ENCODE results near the gene TRIM24.

The TRIM24 gene

DNA sequence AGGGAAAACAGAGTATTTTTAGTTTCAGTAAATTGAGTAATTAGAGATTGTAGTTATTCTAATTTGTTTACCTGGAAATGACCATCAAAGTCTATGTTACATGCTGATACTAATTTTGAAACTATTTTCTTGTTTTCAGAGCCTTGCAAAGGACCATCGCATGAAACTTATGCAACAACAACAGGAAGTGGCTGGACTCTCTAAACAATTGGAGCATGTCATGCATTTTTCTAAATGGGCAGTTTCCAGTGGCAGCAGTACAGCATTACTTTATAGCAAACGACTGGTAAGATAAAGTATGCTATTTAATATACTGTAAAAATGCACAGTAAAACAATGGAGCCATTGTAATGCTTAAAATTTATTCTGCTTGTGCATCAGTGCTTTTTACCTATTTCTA lies 78.5 kb downstream of the TRIM24 start:
- DNase-seq (ENCODE audit: low read depth in 3 of 3), result no peak

DNA sequence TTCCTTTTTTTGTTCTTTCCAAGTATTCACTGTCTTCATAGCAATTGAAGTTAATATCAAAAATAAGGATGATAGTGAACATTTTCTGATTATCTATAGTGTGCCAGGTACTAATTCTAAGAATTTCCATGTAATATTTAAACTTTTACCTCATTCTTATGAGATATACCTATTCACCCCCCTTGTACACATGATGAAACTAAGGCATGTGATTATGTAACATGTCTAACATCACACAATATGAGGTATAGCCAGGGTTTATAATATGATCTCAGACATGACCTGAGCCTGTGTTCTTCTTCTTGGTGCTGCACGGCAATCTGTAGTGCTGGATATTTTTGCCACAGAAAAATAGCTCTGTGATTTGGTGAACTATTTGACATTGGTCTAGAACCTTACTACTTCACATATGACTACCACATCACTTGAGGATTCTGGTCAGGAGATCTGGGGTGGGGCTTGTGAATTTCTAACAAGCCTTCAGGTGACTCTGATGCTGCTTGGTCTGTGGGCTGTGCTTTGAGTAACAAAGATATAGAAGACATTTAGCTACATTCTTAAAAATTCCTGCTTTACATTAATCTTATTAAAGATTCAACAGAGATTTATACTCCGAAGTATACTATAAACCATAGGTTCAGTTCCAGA lies 79.1 kb downstream of the TRIM24 start:
- DNase-seq (ENCODE audit: low read depth in 3 of 3), result no peak

DNA sequence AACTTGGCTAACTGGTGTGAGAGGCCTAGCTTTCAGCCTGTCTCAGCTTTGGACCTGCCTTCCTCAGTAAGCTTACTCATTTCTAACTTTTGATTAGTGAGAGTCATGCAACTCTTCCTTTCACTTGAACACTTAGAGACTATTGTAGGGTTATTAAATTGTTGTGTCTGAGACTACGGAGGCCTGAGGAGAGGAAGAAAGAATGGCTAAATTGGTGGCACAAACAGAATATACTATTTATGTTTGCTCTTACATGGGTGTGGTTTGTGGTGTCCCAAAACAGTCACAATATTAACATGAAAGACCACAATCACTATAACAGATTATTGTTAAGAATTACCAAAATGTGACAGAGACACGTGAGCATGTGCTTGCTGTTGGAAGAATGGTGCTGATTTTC lies 82.1 kb downstream of the TRIM24 start:
- DNase-seq (ENCODE audit: low read depth in 3 of 3), result no peak

DNA sequence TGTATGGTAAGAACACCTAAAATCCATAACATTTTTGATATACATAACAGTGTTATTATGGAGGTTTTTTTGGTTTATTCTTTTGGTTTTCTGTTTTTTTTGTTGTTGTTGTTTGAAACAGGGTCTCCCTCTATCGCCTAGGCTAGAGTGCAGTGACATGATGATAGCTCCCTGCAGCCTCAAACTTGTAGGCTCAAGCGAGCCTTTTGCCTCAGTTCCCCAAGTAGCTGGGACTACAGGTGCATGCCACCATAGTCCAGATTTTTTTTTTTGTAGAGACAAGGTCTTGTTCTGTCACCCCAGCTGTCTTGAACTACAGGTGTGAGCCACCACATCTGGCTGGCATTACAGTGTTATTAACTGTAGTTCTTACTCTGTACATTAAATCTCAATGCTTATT lies 83.7 kb downstream of the TRIM24 start:
- no peak for DNase-seq (ENCODE audit: low read depth in 3 of 3)

DNA sequence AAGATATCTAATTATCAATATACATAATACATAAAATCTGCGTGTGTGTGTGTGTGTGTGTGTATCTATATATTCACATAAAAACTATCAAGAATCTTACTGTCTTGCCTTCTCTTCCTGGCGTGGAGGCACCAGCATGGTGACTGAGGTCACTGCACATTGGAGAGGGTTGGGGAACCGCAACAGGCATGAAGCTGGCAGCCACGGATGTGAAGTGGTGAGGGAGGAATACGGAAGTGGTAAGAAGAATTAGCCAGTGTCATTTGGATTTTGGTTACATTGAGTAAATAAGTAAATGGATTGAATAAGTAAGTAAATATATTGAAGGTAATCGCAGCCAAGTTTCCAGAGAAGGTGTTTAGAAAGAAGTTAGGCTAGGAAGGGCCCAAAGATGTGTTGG lies 85.1 kb downstream of the TRIM24 start:
- DNase-seq (ENCODE audit: low read depth in 3 of 3), result no peak

DNA sequence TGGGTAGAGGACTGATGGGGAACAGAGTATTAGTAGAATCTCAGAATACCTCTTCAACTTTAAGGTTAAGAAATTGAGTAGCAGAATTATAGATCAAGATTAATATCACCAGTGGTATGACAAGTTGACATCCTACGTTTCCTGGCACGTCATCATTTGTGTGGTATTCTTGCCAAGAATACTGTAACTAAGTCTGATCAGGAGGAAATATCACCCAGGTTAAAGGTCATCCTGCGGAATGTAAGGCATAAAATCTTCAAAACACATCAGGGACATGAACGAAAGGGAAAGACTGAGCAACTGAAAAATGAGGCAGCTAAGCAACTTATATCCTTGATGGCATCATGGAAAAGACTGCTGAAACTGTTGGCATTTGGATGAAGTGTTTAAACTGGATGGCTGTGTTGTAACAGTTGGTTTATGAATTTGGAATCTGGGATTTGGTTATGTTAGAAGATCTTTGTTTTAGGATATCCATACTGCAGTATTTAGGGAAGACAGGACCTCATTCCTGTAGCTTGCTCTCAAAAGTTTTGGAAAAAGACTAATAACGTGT lies 86.1 kb downstream of the TRIM24 start:
- no peak for DNase-seq (ENCODE audit: low read depth in 3 of 3)

DNA sequence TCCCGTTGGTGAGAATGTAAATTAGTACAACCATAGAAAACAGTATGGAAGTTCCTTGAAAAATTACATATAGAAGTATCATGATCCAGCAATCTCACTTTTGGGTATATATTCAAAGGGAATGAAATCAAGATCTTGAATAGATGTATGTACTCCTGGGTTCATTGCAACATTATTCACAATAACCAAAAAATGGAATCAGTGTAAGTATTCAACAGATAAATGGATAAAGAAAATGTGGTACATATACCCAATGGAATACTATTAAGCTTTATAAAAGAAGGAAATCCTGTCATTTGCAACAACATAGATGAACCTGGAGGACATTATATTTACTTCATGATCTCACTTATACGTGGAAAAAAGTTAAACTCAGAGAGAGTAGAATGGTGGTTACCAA lies 86.8 kb downstream of the TRIM24 start:
- DNase-seq (ENCODE audit: low read depth in 3 of 3), result no peak

DNA sequence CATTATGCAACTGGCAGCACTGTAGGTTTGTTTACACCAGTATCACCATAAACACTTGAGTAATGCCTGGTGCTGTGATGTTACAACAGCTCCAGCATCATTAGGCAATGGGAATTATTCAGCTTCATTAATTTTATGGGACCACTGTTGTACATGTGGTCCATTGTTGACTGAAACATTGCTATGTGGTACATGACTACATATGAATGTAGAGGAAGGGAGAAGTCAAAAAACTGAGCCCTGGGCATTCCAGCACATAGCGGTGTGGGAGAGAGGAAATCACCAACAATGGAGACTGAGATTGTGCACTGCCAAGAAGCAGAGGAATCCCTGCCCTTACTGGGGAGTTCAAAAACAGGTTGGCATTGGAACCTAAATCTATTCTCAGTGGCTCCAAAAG lies 89.0 kb downstream of the TRIM24 start:
- no peak for DNase-seq (ENCODE audit: low read depth in 3 of 3)

DNA sequence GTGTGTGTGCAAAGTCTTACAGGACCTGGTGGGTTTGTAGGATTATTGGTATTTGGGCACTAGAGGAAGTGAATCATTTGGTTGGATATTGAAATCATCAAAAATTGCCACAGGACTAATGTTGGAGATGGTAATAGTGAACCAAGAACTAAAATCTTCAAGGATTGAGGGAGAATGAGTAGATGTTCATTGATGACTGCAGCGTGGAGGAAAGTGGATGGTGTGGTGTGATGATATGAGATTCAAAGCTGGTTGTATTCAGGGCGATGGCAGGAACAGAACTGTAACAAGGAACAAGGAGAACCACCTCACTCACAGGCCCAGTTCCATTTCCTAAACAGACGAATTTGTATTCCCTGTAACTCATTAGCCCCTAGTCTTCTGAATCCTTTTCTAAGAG lies 90.3 kb downstream of the TRIM24 start:
- no peak for DNase-seq (ENCODE audit: low read depth in 3 of 3)

DNA sequence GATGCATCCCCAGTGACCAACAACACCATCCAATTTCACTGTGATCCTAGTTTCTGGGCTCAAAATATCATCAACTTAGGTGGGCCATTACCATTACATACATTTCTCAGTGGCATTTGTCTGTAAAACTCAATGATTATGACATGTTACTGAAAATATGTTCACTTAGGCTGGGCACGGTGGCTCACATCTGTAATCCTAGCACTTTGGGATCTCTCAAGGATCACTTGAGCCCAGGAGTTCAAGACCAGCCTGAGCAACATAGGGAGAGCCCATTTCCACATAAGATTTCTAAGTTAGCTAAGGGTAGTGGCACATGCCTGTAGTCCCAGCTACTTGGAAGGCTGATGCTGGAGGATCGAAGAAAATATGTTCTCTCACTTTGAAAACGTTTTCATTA lies 91.0 kb downstream of the TRIM24 start:
- DNase-seq (ENCODE audit: low read depth in 3 of 3), result no peak

DNA sequence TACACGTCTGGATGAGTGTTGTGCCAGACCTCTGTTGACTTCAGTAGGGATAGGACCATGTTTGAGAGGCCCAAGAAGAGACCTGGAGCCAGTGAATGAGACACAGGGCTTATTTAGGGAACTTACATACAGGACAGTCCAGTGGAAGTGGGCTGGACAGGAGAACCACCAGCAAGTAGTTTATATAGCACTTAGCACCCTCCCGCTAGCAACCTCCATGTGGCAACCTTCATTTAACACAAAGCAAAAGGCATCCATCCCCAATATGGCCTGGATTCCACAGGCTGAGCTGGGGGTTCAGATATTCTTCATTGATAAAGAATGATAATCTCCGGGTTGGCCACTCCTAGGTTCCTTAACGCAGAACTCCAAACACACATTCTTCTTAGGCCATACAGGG lies 93.7 kb downstream of the TRIM24 start:
- DNase-seq (ENCODE audit: low read depth in 3 of 3), result no peak

DNA sequence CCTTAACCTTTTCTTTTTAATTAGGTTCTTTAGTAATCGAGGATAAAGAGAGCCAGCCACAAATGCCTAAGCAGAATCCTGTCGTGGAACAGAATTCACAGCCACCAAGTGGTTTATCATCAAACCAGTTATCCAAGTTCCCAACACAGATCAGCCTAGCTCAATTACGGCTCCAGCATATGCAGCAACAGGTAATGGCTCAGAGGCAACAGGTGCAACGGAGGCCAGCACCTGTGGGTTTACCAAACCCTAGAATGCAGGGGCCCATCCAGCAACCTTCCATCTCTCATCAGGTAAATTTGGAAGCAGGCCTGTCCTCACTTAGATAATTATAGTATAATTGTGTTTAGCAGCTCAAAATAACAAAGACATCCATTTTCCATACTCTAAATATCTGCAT lies 94.6 kb downstream of the TRIM24 start:
- no peak for DNase-seq (ENCODE audit: low read depth in 3 of 3)

DNA sequence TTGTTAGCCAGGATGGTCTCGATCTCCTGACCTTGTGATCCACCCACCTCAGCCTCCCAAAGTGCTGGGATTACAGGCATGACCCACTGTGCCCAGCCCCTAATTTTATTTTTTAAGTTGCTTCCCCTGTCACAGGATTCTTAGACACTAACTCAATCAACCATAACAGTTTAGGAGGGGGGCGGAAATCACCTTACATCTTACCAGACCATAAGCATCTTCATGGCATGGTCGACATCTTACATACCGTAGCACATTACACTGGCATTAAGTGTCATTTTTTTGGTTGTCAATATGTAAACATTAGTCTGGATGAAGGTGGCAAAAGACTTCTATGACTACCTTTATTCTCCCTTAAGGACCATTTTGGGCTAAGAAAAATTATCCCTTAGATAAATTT lies 95.6 kb downstream of the TRIM24 start:
- no peak for DNase-seq (ENCODE audit: low read depth in 3 of 3)

DNA sequence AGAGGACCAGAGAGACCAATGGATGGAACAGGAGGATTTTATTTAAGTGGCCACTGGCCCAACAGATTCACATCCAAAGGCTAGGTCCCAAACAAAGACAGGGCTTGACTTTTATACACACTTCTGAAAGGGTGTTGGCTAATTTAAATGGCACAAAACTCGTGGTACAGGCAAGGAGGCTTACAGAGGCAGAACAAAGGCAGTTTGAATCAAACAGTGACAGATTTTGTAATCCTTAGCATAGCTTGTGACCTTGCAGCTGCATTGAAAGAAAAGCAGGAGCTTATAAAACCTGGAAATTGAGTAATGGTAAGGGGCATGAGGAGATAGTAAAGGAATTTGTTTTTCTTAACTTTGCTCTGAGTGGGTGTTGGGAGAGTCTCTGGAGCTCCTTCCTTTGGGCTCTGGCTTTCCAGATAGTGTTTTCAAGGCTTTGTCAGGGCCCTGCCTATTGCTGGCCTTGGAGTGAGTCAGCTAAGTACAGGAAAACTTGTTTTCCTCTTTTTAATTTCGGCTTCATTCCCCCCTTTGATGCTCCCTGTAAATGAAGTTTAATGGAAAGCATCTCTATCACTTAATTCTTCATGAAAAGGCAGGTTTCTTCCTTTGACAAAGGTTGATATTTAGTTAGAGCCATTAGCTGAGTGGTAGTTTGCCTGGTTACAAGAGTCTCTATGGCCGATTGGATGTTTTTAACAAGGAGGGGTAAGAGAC lies 96.9 kb downstream of the TRIM24 start:
- no peak for DNase-seq (ENCODE audit: low read depth in 3 of 3)

DNA sequence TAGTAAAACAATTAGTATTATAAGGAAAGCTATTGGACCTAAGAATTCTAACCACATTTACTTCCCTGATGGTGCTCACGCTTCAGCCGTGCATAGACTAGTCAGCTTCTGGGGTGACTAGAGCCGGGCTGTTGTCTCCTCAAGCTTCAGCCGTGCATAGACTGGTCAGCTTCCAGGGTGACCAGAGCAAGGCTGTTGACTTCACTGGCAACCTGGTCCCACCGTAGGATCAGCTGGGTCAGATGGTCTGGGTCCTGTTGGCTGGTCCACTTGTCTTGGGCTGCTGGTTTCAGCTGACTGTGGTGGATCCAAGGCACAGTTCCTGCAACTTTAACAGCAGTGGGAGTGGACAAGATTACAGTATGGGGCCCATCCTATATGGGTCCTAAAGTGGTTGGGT lies 99.4 kb downstream of the TRIM24 start:
- no peak for DNase-seq (ENCODE audit: low read depth in 3 of 3)

DNA sequence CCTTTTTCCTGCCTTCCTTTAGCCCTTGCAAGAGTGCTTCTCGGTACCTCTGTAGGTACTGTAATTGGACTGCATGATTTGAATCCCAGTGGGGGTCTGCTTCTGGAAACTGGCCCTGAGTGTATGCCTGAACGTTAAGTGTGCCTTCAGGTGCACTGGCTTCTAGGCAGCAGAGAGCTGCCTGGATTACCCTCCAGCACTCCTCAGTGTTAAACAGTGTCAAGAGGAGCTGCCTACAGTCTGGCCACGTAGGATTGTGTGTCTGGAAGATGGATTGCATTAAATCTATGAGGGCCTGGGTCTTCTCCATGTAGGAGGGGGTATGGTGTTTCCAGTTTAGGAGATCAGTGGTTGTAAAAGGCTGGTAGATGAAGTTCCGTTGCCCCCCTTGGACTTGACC lies 103.7 kb downstream of the TRIM24 start:
- no peak for DNase-seq (ENCODE audit: low read depth in 3 of 3)

DNA sequence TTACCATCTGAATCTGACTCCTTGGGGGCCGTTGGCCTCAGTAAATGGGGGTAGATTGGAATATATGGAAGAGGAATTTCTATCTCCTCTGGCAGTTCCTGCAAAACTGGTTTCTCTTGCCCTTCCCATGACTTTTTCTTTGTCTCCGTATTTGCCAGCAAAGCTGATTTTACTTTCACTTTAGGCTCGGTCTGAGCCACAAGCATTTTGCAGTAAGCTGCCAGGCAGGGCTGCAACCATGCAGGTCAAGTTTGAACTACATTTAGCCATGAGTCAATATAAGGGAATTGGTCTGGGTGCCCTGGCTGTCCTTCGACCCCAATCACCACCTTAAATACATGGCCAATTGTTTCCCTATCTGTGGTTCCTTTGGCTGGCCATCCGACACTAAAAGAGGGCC lies 104.3 kb downstream of the TRIM24 start:
- no peak for DNase-seq (ENCODE audit: low read depth in 3 of 3)

DNA sequence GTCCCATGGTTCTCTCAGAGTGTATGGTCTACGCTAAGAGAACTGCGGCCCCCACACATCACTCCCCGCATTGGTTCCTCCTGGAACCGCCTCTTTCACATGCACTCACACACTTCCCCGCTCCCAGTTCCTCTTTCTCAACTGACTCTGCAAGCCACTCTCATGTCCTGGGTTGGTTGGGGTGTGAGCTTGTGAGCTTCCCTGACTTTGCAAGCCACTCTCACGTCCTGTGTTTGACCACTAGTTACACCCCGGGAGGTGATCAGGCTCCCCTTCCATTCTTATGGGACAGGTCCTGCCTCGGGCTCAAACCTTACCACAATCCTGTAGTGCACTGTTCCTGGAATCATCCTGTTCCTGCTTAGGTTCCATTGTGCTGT lies 105.0 kb downstream of the TRIM24 start:
- no peak for DNase-seq (ENCODE audit: low read depth in 3 of 3)

DNA sequence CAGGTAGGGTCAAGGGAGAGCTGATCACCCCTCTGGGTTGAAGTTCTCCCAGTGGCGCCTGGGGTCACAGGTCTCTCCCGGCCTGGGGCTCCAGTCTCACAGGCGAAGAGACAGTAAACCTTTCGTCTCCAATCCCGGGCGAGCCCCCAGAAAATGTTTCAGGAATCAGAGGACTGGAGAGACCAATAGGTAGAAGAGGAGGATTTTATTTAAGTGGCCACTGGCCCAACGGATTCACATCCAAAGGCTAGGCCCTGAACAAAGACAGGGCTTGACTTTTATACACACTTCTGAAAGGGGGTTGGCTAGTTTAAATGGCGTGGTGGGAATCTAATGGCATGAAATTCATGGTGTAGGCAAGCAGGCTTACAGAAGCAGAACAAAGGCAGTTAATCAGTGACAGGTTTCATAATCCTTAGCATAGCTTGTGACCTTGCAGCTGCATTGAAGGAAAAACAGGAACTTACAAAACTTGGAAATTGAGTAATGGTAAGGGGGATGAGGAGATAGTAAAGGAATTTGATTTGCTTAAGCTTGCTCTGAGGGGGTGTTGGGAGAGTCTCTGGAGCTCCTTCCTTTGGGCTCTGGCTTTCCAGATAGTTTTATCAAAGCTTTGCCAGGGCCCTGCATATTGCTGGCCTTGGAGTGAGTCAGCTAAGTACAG lies 105.5 kb downstream of the TRIM24 start:
- no peak for DNase-seq (ENCODE audit: low read depth in 3 of 3)

DNA sequence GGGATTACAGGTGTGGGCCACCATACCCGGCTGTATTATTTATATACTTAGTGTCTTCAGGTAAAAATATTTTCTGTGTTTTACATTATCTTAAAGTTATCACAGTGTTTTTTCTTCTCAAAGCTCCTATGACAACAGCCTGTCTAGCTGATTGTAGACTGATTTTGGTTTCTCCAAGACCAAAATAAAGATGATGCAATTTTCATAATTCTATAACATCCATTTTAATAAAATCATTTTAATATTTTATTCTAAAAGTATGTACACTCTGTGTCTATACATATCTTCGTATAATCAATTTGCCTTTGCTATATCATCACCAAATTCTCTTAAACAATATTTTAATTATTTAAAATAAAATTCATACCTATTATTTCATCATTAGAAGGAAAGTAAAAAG lies 108.6 kb downstream of the TRIM24 start:
- no peak for DNase-seq (ENCODE audit: low read depth in 3 of 3)

DNA sequence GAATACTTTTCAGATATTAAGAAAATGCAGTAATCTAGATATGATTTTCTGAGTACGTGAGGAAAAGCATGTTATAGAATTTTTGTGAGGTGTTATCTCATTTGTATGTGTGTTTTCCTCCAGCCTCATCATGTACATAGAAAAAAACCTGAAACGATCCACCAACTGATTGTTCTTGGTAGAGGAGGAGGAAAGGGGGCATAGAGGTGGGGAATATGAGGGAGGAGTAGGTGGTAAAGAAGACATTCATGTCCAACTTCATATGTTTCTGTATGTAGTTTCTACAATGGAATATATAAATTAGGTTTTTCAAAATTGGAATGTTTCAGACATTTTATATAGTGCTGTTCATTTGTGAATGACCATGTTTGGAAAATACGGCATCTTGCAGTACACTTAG lies 109.4 kb downstream of the TRIM24 start:
- no peak for DNase-seq (ENCODE audit: low read depth in 3 of 3)

DNA sequence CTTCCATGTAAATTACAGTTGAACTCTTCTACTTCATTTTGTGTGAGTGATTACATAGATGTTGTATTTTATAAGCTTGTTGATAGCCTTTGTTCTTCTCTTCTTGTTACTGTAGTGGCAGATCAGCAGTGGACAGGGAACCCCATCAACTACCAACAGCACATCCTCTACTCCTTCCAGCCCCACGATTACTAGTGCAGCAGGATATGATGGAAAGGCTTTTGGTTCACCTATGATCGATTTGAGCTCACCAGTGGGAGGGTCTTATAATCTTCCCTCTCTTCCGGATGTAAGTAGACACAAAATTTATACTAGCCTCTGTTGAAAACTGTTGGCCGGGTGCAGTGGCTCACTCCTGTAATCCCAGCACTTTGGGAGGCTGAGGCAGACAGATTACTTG lies 110.7 kb downstream of the TRIM24 start:
- DNase-seq (ENCODE audit: low read depth in 3 of 3), result no peak

DNA sequence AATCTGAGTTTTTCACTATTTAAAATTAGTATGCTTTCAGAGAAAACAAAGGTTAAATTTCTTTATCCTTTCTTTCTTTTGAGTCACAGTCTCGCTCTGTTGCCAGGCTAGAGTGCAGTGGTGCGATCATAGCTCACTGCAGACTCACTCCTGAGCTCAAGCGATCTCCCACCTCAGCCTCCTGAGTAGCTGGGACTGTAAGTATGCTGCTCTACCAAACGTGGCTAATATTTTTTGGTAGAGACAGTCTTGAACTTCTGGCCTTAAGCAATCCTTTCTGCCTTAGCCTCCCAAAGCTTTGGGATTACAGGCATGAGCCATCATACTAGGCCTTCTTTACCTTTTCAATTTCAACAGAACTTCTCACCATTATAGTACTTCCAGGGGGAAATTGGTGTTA lies 113.7 kb downstream of the TRIM24 start:
- DNase-seq (ENCODE audit: low read depth in 3 of 3), result no peak
